Measurements from ENCODE around the gene NDUFS4. TPM values are rescaled to one million over a fixed set of nuclear protein-coding genes. Genes with fewer than 3 reads are reported as not detected.
"Not testable (repeated sequence)": the region's sequence is repeated elsewhere in the genome, so short reads cannot be mapped to it uniquely, and the experiment has no call there.

The NDUFS4 gene
- total and polyA plus RNA-seq, 7 donors = 106 to 179 (median 136) TPM

DNA sequence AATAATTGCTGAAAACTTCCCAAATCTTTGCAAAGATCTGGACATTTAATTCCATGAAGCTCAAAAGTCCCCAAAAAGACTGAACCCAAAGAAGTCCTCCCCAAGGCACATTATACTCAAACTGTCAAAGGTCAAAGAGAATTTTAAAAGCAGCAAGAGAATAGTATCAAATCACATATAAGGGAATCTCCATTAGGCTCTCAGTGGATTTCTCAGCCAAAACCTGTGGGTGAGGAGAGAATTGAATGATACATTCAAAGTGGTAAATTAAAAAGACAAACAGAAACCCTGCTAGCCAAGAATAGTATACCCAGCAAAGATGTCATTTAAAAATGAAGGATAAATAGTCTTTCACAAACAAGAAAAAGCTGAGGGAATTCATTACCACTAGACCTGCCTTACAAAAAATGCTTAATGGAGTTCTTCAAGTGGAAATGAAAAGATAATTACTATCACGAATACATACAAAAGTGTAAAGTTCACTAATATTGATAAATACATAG, 134.1 kb downstream of the NDUFS4 start:
- peaks cover 4 to 27% (median 12%) of the 10 kb centered on the region in 4 donors for H3K9me3 ChIP-seq
- 100% methylated on average over 1 of the region's 1 CpG for WGBS, 2 donors
- H3K4me1 ChIP-seq = no peaks in the 10 kb centered on the region
- DNase-seq = no peak
- no peak overlapping the region for H3K4me3 ChIP-seq
- H3K27ac ChIP-seq = no peak overlapping the region
- intact Hi-C loops (cut with DNase I) = no loop called here
- no peaks in the 10 kb centered on the region for H3K36me3 ChIP-seq
- TF ChIP-seq EP300 (IDR thresholded peaks at IDR 0.05) (no peak), POLR2A (IDR thresholded peaks at IDR 0.05) (no peak), POLR2AphosphoS5 (IDR thresholded peaks at IDR 0.05) (no peak)
- TF ChIP-seq, protein P1, sequence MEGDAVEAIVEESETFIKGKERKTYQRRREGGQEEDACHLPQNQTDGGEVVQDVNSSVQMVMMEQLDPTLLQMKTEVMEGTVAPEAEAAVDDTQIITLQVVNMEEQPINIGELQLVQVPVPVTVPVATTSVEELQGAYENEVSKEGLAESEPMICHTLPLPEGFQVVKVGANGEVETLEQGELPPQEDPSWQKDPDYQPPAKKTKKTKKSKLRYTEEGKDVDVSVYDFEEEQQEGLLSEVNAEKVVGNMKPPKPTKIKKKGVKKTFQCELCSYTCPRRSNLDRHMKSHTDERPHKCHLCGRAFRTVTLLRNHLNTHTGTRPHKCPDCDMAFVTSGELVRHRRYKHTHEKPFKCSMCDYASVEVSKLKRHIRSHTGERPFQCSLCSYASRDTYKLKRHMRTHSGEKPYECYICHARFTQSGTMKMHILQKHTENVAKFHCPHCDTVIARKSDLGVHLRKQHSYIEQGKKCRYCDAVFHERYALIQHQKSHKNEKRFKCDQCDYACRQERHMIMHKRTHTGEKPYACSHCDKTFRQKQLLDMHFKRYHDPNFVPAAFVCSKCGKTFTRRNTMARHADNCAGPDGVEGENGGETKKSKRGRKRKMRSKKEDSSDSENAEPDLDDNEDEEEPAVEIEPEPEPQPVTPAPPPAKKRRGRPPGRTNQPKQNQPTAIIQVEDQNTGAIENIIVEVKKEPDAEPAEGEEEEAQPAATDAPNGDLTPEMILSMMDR (IDR thresholded peaks at IDR 0.05) = no peak
- H3K27me3 ChIP-seq = no peaks in the 10 kb centered on the region

DNA sequence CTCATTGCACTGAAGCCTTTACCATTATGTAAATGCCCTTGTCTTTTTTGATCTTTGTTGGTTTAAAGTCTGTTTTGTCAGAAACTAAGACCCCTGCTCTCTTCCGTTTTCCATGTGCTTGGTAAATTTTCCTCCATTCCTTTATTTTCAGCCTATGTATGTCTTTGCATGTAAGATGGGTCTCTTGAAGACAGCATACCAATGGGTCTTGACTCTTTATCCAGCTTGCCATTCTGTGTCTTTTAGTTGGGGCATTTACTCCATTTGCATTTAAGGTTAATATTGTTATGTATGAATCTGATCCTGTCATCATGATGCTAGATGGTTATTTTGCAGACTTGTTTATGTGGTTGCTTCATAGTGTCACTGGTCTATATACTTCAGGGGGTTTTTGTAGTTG, 150.0 kb downstream of the NDUFS4 start:
- DNase-seq; H3K27ac ChIP-seq; H3K4me3 ChIP-seq; H3K4me1 ChIP-seq; H3K36me3 ChIP-seq; intact Hi-C loops (cut with DNase I); H3K27me3 ChIP-seq: not testable (repeated sequence)
- peaks cover 3 to 19% (median 7%) of the 10 kb centered on the region in 4 donors for H3K9me3 ChIP-seq
- WGBS, 2 donors = 89 to 98% methylated on average over 1 of the region's 1 CpG

DNA sequence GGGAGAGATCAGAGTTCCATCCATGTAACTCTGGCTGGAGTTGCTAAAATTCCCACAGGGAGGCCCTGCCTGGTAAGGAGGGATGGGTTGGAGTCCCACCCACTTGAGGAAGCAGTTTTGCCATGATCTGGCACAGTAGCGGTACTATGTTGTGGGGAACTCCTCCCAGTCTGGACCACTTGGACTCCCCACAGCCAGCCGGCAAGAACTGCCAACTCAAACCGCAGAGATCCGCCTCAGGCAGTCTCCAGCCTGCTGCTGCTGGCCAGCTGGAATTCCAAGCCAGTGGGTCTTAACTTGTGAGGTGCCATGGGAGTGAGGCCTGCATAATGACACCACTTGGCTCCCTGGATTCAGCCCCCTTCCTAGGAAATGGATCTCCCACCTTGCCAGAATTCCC, 151.9 kb downstream of the NDUFS4 start:
- H3K4me3 ChIP-seq = no peak overlapping the region
- H3K36me3 ChIP-seq = no peaks in the 10 kb centered on the region
- H3K4me1 ChIP-seq = no peaks in the 10 kb centered on the region
- intact Hi-C loops (cut with DNase I) = no loop called here
- WGBS, 2 donors = 93 to 98% methylated on average over 4 of the region's 4 CpGs
- peak; percentile 53 for DNase-seq
- H3K9me3 ChIP-seq = peaks cover 0 to 9% (median 6%) of the 10 kb centered on the region in 4 donors
- TF ChIP-seq POLR2AphosphoS5 (IDR thresholded peaks at IDR 0.05) = no peak
- TF ChIP-seq, protein P1 (IDR thresholded peaks at IDR 0.05) = no peak
- no peak for TF ChIP-seq POLR2A (IDR thresholded peaks at IDR 0.05)
- no peak for TF ChIP-seq EP300 (IDR thresholded peaks at IDR 0.05)
- no peak overlapping the region for H3K27ac ChIP-seq
- no peaks in the 10 kb centered on the region for H3K27me3 ChIP-seq

DNA sequence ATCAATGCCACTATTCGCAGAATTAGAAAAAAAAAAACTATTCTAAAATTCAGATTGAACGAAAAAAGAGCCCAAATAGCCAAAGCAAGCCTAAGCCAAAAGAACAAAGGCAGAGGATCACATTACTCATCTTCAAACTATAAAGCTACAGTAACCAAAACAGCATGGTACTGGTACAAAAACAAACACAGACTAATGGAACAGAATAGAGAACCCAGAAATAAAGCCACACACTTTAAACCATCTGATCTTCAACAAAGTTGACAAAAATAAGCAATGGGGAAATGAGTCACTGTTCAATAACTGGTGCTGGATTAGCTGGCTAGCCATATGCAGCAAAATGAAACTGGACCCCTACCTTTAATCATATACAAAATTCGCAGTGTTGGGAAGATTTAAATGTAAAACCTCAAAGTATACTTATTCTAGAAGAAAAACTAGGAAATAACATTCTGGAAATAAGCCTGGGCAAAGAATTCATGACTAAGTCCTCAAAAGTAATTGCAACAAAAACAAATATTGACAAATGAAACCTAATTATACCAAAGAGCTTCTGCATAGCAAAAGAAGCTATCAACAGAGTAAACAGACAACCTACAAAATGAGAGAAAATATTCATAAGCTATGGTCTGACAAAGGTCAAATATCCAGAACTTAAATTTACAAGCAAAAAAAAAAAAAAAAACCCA, 153.7 kb downstream of the NDUFS4 start:
- TF ChIP-seq POLR2AphosphoS5 (IDR thresholded peaks at IDR 0.05) = no peak
- TF ChIP-seq POLR2A (IDR thresholded peaks at IDR 0.05) = no peak
- TF ChIP-seq, protein P1 (IDR thresholded peaks at IDR 0.05) = no peak
- TF ChIP-seq EP300 (IDR thresholded peaks at IDR 0.05) = no peak
- Histone ChIP-seq H3K9me3 (peaks cover 0 to 9% (median 6%) of the 10 kb centered on the region in 4 donors), H3K27me3 (no peaks in the 10 kb centered on the region), H3K4me1 (no peaks in the 10 kb centered on the region), H3K4me3 (no peak overlapping the region), H3K36me3 (no peaks in the 10 kb centered on the region), H3K27ac (no peak overlapping the region)
- no peak for DNase-seq
- intact Hi-C loops (cut with DNase I) = no loop called here
- WGBS, 2 donors = 85% methylated on average over 3 of the region's 3 CpGs

DNA sequence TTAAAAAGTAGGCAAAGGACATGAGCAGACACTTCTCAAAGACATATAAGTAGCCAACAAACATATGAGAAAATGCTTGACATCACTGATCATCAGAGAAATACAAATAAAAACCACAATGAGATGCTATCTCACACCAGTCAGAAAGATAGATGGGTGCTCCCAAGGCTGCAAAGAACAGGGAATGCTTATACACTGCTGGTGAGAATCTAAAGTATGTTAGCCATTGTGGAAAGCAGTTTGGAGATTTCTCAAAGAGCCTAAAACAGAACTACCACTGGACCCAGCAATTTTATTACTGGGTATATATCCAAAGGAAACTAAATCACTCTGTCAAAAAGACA, 154.2 kb downstream of the NDUFS4 start:
- no peak overlapping the region for H3K27ac ChIP-seq

More for the DNA sequence above, 154.2 kb downstream of the NDUFS4 start:
- Histone ChIP-seq H3K36me3 (no peaks in the 10 kb centered on the region), H3K4me3 (no peak overlapping the region), H3K27me3 (no peaks in the 10 kb centered on the region), H3K9me3 (peaks cover 0 to 9% (median 6%) of the 10 kb centered on the region in 4 donors), H3K4me1 (no peaks in the 10 kb centered on the region)
- no peak for DNase-seq
- TF ChIP-seq EP300 (IDR thresholded peaks at IDR 0.05) (no peak), POLR2AphosphoS5 (IDR thresholded peaks at IDR 0.05) (no peak), POLR2A (IDR thresholded peaks at IDR 0.05) (no peak)
- TF ChIP-seq, protein P1 (IDR thresholded peaks at IDR 0.05) = no peak
- intact Hi-C loops (cut with DNase I) = no loop called here

Data from sigmoid colon (tissue), 7 donors.